NCI-H187 treated with DMSO at 0.1 percent for 48 hours (cell line): ENCODE measurements around the gene SLC16A8.
"Not testable (repeated sequence)": the region's sequence is repeated elsewhere in the genome, so short reads cannot be mapped to it uniquely, and the experiment has no call there.

Experiments used
- DNase-seq: peaks from one replicate; lab custom pipeline; 2025; lab: John Stamatoyannopoulos, UW

The SLC16A8 gene

DNA sequence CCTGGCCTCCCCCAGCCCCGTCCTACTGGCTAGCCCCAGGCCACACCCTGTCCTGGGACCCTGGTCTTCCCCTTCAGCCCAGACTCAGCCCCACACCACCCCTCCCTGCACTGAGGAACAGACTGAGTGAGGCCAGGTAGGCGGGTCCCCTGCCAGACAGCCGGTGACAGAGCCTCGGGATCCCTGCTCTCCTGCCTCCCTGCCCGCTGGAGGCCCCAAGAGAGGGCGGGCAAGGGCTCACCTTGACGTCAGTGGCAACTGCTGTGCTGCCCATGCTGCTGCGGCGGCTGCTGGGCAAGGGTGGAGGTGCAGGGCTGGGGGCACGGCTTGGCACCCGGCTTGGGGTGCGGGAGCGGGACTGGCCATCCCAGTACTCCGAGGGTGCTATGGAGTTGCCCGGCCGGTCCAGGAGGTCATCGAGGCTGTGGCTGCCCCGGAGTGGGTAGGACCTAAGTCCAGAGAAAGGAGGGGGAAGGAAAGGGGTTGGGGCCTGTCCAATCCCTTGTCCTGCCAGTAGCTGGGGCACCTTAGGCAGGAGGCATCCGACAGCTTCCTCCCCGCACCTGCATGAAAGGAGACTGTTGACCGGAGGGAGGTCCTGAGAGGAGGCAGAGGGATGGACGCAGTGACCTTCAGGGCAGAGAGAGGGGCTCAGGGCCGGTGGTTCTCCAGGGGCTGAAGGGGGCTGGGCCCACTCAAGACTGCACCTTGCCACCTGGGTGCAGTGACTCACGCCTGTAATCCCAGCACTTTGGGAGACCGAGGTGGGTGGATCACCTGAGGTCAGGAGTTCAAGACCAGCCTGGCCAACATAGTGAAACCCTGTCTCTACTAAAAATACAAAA, 2.2 kb upstream of the SLC16A8 start:
- no peak for DNase-seq

DNA sequence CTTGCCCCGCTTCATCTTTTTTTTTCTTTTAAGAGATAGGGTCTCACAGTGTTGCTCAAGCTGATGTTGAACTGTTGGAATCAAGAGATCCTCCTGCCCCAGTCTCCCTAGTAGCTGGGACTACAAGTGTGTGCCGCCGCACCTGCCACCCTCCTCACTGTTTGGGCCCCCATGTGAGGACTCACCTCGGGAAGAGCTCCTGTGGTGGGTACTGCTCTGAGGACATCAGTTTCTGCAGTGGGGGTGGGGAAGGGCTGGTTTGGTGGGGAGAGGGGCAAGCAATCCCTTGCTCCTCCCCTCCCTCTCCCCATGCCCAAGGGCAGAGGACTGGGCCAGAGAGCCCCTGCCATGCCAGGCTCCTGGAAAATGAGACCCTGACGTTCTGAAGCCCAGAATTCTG, 1.5 kb upstream of the SLC16A8 start:
- DNase-seq: no peak

- DNase-seq: no peak
Measured at GRCh38 chr22:38085056-38085455, 1.1 kb upstream of the SLC16A8 start.

- no peak for DNase-seq
Measured at GRCh38 chr22:38082986-38083710, 836 bp downstream of the SLC16A8 start.

GRCh38 chr22:38081941-38082828, 1.8 kb downstream of the SLC16A8 start:
- no peak for DNase-seq

GRCh38 chr22:38081636-38081940, 2.4 kb downstream of the SLC16A8 start:
- DNase-seq: no peak

DNA sequence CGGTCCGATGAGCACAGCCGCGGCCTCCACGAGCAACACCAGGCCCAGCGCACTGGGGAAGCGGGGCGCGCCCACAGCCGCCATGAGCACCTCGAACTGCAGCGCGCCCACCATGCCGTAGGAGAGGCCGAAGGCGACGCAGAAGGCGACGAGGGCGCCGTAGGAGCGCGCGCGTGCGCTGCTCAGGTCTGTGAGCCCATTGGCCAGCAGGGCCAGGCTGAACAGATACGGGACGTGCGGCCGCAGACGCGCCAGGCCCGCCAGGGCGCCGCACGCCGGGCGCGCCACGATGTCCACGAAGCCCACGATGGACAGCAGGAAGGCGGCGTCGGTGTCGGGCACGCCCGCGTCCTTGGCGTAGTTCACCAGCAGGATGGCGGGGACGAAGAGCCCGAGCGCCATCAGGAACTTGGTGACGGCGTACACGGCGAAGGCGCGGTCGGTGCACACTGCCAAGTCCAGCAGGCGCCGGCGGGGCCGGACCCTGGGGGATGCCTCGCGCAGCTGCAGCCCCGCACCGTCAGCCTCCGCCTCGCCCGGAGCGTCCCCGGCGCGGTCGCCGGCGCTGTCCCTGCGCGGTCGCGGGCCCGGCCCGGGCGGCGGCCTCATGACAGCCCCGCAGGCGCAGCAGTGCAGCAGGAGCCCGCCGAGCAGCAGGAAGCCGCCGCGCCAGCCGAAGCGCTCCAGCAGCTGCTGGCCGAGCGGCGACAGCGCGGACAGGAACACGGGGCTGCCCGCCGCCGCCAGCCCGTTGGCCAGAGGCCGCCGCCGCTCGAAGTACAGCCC, 2.9 kb downstream of the SLC16A8 start:
- no peak for DNase-seq

DNA sequence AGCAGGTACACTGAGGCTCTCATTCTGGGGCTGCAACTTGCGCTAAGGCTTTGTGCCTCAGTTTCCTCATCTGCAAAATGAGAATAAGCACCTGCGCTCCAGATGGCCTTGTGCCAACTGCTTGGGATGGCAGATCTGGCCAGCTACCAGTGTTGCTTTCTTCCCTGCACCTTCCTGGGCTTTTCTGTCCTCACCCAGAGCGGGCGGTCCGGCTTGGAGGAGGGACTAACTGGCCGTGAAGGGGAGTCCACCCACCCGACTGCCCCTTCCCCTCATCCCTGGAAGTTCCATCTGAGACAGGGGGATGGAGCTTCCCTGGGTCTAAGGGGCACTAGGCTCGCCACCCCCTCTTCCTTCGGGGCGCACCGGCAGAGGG, 3.5 kb downstream of the SLC16A8 start:
- DNase-seq: no peak

DNA sequence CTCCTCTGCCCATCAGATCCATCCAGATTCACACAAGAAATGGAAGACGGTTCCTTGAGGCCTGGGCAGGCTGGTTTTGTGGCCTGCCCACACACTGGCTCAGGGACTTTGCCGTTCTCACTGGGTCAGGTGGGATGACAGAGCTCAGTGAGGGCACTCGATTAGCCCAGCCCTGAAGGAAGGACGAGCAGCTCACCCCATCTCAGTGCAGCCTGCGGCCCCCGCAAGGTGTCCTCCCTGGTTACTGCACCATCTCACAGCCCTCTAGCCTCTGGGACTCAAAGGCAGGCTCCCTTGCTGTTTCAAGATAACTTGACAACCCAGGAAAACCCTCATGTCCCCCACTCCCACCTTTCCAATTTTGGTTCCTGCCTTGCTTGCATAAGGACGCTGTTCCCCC, 4.2 kb downstream of the SLC16A8 start:
- no peak for DNase-seq

- not testable (repeated sequence) for DNase-seq
Measured at GRCh38 chr22:38079208-38079607, 4.8 kb downstream of the SLC16A8 start.

DNA sequence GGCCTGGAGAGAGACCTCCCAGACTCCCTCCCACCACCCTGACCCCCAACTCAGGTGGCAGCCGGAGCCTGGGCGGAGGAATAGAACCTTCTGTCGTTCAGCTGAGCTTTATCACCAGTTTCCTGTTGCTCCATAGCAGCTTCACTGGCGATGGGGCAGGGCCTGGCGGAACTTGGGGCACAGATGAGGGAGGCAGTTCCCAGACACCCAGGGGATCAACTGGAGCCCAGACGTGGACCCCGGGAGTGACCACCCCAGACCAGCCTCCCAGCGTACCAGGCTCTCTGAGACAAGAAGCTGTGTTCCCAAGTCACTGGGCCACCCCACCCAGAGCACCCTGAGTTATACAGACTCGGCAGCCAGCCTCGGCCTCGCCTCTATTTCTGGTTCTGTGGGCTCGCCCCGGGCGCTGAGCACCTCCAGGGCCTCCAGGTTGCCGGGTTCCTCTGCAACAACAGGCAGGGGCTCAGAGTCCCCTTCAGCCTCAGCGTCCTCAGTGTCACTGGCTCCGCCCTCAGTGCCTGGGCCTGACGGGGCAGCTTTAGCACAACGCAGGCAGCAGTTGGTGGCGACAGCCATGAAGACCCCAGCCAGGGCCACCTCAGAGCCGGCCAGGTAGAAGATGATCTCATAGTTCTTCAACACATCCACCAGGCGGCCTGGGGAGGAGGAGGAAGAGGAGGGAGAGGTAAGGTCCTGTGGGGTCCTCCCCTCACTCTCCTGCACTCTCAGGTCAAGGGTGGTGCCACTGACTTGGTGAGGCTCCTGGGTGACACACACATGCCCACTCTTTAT, 5.7 kb downstream of the SLC16A8 start:
- no peak for DNase-seq

GRCh38 chr22:38077595-38077994, 6.4 kb downstream of the SLC16A8 start:
- DNase-seq: no peak

DNA sequence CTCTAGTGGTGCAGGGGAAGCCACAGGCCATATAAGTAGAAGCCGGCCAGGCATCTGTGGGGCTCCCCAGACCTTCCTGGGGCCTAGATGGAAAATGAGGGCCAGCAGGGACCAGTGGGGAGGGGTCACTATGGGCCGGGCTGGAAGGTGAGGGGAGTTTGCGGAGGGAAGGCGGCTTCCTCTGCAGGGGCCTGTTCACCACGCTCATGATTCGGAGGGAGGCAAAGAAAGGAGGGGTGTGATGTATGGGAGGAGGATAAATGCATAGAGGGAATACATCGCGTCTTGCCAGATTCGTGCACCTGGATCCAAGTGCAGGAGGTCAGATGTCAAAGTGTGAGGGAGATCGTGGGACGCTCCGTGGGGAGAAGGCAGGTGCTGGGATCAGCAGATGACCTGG, 6.9 kb downstream of the SLC16A8 start:
- DNase-seq: no peak

GRCh38 chr22:38075961-38076360, 8.0 kb downstream of the SLC16A8 start:
- no peak for DNase-seq

DNA sequence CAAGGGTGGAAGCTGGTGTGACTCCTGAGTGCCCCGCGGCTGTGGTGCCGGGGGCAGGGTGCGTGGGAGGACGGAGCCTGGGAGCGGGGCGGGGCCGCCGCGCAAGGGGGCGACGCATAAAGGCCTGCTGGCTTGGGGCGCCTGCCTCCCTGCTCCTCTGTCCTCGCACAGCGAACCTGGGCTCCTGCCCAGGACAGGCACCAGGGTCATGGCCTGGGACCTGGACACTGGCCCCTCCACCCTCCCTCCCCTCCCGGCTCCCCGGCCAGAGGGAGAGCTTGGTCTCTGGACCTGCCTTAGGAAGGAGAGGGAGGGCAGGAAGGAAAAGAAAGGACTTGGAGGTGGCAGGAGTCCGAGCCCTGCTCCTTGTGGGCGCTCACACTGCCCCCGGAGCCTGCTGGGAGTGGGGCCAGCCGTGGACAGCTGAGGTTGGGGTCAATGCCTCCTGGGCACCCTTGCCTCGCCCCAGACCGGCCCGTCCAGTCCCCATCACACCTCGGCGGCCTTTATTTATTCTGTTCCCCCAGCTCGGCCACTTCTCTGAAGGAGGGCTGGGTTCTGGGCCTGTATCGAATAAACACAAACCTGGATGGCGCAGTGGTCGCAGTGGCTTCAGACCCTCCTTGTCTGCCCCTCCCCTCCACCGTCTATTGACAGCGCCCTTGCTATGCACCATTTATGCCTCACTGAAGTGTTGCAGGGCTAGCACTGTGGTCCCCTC, 8.7 kb downstream of the SLC16A8 start:
- DNase-seq: no peak

DNA sequence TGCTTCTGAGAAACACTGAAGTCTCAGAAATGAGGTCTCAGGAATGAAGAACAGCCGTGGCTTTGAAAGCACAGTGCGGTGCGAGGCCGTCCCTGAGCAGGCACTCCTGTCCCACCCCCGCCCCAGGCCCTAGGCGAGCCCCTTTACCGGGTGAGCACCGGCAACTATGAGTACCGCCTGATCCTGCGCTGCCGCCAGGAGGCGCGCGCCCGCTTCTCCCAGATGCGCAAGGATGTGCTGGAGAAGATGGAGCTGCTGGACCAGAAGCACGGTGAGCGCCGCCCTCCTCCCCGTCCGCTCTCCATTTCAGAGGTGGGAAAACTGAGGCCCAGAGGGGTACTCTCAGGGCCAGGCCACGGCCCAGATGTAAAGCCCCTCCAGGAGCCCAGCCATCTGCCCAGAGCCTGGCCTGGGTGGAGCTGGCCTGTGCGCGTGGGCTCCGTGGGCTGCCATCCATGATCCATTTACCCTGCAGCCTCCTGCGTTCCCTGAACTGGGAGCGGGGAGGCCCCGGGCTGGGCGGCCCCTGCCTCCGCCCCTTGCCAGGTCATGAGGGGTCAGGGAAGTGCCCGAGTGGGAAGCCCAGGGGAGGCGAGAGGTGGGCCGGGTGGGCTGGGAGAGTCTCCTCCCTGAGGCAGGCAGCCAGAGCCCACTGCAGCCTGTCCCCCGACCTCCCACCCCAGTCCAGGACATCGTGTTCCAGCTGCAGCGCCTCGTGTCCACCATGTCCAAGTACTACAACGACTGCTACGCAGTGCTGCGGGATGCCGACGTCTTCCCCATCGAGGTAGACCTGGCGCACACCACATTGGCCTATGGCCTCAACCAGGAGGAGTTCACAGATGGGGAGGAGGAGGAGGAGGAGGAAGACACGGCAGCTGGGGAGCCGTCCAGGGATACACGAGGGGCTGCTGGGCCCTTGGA, 9.5 kb downstream of the SLC16A8 start:
- DNase-seq: no peak

DNA sequence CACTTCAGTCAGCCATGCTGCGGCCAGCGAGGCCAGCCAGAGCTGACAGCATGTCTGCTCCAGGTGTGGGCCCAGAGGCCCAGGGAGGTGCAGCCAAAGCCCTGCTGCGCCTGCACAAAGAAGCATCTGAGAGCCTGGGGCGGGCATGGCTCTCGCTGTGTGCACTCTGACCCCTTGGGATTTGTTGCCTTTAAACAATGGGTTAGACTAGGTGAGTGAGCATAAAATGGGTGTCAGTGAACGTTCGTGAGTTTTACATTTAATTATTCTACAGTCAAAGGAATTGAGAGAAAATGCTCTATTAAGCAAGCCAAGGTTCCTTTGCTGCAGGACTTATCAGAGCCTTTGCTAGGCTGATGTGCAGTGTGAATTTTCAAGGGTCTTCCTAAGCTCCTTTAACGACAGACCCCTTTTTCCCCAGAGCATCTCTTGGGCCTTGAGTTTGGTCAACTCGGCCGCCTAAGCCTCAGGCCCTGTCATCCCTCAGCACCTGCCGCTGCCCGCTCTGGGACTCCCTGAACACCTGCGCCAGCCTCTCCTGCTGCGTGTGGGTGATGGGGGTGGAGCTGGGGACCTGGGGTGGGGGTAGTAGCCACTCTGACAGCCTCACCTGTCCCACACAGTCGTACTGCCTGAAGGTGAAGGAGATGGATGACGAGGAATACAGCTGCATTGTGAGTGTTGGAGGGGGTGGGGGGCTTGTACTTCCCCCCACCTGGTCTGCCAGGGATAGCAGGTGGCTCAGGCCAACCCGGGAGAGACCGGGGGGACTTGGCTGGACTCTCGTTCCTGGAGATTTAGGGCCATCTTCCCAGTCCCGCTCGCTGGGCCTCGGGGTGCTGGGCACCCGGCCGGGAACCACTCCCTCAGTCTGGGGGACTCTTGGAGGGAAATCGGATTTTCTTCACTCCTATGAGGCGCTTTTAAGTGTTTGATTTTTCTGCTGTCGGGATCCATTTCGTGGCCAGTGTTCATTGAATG, 10.5 kb downstream of the SLC16A8 start:
- DNase-seq: no peak
